ENCODE measurements around the gene ANKMY1.

DNA sequence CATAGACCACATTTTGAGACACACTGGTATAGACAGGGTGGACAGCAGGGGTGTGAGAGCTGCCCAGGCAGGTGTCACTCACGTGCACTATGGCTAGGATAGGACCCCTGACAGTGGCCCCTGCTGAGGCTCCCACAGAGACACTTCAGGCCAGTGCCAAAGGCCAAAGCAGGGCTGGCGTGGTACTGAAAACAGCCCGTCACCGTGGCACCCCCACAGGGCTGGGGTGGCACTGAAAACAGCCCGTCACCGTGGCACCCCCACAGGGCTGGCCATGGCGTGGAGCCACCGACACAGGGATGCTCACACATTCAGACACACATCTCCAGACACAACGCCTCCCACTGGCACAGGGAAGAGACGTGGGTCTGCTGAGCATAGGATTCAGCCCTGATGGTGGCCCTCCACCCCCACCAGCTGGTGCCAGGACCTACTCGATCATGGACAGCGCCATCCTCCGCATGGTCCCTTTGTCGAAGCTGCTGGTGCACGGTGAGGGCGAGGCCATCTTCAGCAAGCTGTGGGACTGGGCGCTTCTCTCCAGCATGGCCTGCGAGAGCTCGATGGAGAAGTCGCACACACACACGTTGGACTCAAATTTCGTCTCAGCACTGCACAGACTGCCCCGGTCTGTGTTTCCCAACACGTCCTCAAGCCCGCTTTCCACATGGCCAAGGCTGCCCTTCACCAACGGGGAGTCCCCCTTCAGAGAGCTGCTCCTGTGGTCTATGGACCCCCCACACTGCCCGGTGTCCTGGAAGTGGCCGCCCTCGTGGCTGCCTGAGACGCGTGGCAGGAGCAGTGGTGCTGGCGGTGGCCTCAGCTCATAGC, 34.1 kb downstream of the ANKMY1 start:
- TF ChIP-seq ZFP30 (CRISPR knock-in tag; IDR thresholded peaks at IDR 0.05) (no peak), PPARA (CRISPR knock-in tag; IDR thresholded peaks at IDR 0.05; ENCODE audit: borderline replicate concordance) (no peak)
